Stimulated activated effector memory CD8-positive, alpha-beta T cell treated with anti-CD3 and anti-CD28 coated beads, Interleukin-12 subunit alpha, Interleukin-12 subunit beta, amount 100 ng/mL, for 72 hours (primary cell): ENCODE results near the gene MORN5.

Experiments
- ATAC-seq: fragments of 150-1000 bp; cut with Tn5 transposase; 2 replicates; pipeline ENCODE4 v1.10.0; 2021
- DNase-seq, 2 donors: peaks; one replicate each; pipeline ENCODE4 v3.0.0; 2021 to 2022; ENCODE audit warnings: low spot score in 2 of 2
- H3K27ac Mint-ChIP-seq: one replicate; pipeline ENCODE4 v1.8.0; 2022; ENCODE audit warnings: mild to moderate bottlenecking, mixed read lengths
- H3K36me3 Mint-ChIP-seq: one replicate; pipeline ENCODE4 v1.8.0; 2022; ENCODE audit warnings: mild to moderate bottlenecking, mixed read lengths
- H3K4me1 Mint-ChIP-seq: one replicate; pipeline ENCODE4 v1.8.0; 2022; ENCODE audit warnings: mixed read lengths
- H3K4me3 Mint-ChIP-seq: one replicate; pipeline ENCODE4 v1.8.0; 2022; ENCODE audit warnings: mild to moderate bottlenecking, mixed read lengths
- H3K9me3 Mint-ChIP-seq: one replicate; pipeline ENCODE4 v1.8.0; 2022; ENCODE audit warnings: mixed read lengths

The MORN5 gene

DNA sequence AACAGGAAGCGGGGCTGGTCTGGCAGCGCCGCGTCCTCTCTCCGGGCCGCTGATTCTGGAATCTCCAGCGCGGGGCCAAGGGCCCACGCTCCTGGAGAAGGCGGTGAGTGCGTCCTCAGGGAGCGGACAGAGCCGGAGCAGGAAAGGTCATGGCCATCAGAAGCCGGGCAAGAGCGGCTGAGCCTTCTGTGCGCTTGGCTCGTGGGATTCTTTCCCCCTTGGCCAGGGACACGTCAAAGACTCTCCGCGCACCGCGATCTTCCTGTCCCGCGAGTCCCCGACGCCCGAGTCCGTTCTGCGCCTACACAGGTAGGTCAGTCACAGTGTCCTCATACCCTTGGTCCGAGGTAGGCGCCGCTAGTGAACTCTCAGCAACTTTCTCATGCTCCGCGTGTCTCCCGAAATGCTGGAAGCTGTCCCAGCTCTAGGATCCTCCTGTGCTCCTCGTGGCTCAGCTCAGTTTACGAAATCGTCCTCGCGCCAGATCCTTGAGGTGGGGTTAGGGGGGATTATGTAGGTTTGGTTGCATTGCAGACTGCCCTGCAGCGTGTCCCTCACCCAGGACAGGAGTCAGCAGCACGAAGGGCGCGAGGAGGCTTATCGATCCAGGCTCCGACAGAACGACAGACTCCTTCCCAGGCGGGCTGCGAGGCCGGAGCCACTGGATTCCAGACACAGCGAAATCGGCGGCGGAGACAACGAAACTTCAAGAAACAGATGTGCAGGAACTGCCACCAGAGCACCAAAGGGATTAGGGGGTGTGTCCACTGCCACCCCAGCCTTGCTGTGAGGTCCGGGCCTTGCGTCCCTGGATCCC lies 60.4 kb downstream of the MORN5 start:
- Mint-ChIP-seq H3K9me3 (no peaks in the 10 kb centered on the region), H3K4me3 (peak overlapping the region; percentile 58), H3K27ac (no peak overlapping the region), H3K4me1 (peaks cover 31% of the 10 kb centered on the region), H3K36me3 (no peaks in the 10 kb centered on the region)
- DNase-seq = no peak
- ATAC-seq = no peak

DNA sequence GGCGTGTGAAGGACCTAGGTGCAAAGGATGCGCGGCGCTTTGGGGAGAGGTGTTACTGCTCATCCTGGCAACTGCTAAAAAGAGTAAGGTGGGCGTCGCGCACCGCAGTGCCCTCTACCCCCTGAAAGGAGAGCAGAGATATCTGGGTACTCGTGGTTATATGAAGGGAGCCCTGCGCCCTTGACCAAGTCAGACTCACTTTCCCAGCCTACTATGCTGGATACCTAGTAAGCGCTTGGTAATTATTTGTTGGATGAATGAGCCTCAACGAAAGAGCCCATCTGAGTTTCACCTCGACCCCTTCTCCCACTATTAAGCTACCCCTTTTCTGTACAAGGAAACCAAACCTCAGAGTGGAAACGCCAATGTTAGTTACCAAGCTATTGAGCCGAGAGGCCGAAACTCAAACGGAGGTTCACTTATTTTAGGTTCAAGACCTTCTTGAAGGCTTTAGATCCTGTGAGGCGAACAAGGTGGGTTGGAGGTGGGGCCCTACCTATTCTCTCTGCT lies 61.0 kb downstream of the MORN5 start:
- no peaks in the 10 kb centered on the region for H3K36me3 Mint-ChIP-seq
- H3K4me3 Mint-ChIP-seq = no peak overlapping the region
- peaks cover 31% of the 10 kb centered on the region for H3K4me1 Mint-ChIP-seq
- no peaks in the 10 kb centered on the region for H3K9me3 Mint-ChIP-seq
- DNase-seq (no peak), ATAC-seq (no peak)
- no peak overlapping the region for H3K27ac Mint-ChIP-seq

DNA sequence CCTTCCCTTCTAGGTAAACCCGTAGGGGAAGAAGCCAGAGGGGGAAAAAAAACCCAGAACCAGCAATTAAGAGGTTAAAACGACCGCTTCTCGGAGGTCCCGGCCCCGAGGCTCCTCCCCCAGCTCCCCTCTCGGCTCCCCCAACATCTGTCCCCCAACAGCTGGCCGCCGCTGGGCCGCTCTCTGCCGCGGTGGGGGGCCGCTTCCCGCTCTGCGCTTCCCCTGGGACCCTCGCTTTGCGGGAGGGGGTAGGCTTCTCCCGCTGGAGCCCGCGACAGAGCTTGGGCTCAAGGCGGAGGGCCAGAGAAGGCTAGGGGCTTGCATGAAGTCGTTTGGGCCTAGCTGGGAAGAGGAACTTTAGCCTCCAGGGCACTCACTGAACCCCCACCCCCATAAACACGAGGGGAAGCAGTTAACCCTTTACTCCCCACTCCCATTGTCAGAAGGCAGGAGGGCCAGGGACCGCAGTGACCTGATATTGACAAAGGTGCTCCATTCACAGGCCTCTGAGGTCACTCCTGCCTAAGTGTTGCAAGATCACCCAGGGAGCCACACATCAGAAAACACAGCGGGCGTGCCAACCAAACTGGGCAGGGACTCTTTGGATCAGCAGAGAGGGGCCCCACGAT lies 61.6 kb downstream of the MORN5 start:
- ATAC-seq = no peak
- no peaks in the 10 kb centered on the region for H3K36me3 Mint-ChIP-seq
- no peaks in the 10 kb centered on the region for H3K9me3 Mint-ChIP-seq
- no peak for DNase-seq
- H3K4me1 Mint-ChIP-seq = peaks cover 31% of the 10 kb centered on the region
- no peak overlapping the region for H3K27ac Mint-ChIP-seq
- H3K4me3 Mint-ChIP-seq = no peak overlapping the region

DNA sequence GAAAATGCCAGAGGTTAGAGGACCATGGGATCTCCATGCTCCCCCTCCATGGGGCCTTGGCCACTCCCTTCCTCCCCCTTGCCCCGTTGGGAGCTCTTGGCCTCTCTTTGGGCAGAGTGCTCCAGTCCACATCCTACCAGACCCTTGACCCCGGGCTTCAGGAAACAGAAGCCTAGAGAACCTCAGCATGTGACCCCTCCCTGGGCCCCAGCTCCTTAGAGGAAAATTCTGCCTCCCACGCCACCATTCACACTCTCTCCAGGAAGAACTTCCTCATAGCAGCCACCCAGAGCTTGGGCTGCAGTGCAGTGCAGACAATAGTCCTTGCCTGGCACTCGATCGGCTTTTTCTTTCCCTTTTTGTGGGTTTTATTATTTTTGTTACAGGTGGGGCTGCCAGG lies 63.1 kb downstream of the MORN5 start:
- H3K4me3 Mint-ChIP-seq = no peak overlapping the region
- H3K4me1 Mint-ChIP-seq = peaks cover 30% of the 10 kb centered on the region
- ATAC-seq (no peak), DNase-seq (no peak)
- no peak overlapping the region for H3K27ac Mint-ChIP-seq
- H3K9me3 Mint-ChIP-seq = no peaks in the 10 kb centered on the region
- H3K36me3 Mint-ChIP-seq = no peaks in the 10 kb centered on the region

DNA sequence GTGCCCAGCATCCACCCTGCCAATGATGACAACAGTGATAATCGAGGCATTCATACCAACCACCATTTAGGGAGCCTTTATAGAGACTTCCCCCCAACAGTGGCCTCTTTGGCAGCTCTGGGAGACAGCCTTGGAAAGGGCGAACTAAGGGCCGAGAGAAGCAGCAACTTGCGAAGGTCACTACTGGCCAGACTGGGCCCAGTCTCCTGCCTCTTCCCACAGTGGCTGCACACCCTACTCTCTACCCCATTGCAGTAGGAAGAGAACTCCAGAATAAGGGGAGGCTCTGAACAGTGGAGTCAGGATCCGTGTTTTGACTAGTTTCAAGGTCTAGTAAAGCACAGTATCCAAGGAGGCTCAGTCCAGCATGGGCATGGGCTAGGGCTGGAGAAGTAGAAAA lies 63.7 kb downstream of the MORN5 start:
- H3K9me3 Mint-ChIP-seq = no peaks in the 10 kb centered on the region
- H3K27ac Mint-ChIP-seq = no peak overlapping the region
- no peaks in the 10 kb centered on the region for H3K36me3 Mint-ChIP-seq
- H3K4me1 Mint-ChIP-seq = peaks cover 24% of the 10 kb centered on the region
- H3K4me3 Mint-ChIP-seq = no peak overlapping the region
- ATAC-seq = no peak
- no peak for DNase-seq

DNA sequence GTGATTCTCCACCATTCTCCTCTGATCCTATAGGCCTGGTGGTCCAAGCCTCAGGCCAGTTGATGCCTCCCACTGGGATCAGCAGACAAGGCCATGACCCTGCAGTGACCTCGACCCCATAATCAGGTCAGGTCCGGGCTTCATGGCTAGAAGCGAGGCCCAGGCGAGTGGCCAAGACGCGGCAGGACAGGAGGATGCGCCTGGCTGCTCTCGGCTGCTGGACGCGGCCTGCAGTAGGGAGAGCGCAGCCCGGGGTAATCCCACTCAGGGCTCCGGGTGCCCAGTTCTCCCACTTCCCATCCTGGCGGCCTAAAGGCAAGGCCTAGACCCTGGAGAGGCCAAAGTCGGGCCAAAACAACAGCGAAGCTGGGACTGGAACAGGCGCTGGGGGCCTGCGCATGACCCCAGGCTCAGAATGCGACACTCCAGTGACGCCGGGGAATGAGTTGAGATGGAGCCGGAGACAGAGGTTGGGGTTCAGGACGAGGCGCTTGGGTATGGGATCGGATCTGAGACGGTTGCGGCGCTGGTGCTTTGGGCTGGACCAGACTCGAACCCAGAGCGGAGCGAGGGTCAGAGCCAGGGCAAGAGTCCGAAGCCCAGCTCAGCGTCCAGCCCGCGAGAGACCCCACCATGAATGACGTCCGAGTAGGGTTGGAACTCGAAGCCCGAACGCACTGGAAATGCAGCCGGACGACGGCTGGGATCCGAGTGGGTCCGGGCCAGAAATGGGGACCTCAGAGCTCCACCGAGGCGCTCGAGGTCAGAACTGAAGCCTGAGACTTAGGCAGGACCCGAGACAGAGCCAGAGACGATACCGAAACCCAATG lies 65.8 kb downstream of the MORN5 start:
- DNase-seq = no peak
- Mint-ChIP-seq H3K4me3 (no peak overlapping the region), H3K36me3 (no peaks in the 10 kb centered on the region), H3K4me1 (peaks cover 3% of the 10 kb centered on the region), H3K27ac (no peak overlapping the region), H3K9me3 (no peaks in the 10 kb centered on the region)
- no peak for ATAC-seq

DNA sequence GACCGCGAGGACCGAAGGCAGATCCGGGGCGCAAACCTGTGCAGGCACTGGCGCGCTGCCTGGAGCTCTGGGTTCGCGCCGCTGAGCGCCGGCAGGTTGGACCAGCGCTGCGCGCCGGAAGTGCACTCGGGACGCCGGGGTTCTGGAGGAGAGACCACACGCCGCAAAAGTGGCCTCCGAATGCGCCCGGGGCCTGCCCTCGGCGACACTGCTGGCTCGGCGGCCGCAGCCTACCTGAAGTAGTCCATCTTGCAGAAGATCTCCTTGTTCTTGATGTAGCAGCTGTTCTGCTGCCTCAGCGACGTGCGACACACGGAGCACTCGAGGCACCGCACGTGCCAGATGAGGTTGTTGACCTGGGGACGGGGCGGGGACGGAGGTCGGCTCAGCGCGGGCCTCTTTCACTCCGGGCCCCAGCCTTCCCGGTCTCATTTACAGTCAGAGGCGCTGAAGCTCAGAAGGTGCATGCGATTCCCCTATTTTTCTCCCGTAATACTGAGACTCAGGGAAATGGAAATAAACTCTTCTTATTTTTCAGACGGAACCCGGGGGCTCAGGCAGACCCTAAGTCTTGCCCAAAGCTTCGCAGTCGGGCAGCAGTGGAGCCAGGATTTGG lies 66.5 kb downstream of the MORN5 start:
- H3K27ac Mint-ChIP-seq = no peak overlapping the region
- H3K9me3 Mint-ChIP-seq = no peaks in the 10 kb centered on the region
- no peak for DNase-seq
- no peak for ATAC-seq
- no peaks in the 10 kb centered on the region for H3K36me3 Mint-ChIP-seq
- no peaks in the 10 kb centered on the region for H3K4me1 Mint-ChIP-seq
- no peak overlapping the region for H3K4me3 Mint-ChIP-seq

DNA sequence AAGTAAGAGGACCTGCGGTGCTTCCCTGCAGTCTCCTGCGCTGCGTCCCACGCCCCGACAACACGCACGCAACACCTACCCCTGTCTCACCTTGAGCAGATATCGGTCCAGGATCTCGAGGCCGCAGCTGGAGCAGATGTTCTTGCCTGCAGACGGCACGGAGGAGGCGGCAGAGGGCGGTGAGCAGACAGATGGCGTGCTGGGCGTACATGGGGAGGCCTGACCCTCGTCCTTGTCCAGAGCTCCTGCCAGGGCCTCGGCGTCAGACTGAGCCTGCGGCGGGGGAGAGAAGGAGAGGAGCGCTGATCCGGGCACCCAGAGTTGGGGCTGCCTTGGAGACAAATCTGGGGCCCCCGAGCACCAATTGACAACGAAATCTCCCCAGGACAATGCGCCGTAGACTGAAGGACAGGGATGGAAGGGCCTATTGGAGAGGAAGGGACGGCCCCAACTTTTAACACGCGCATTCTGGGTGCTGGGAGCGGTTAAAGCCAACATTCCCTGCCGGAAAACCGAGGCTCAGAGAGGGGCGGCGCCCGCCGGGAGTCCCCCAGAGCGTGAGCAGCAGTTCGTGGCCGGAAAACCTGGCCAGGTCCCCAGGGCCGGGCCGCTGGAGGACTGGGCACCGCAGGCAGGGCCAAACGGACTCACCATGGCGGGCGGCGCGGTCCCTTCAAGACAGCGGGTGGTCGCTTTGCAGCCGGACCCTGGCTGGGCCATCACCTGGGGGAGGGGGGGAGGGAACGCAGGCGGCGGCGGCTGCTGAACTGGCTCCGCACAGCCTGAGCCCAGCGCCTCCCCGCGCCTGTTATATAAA lies 67.3 kb downstream of the MORN5 start:
- H3K4me3 Mint-ChIP-seq = no peak overlapping the region
- H3K27ac Mint-ChIP-seq = no peak overlapping the region
- ATAC-seq = no peak
- no peaks in the 10 kb centered on the region for H3K36me3 Mint-ChIP-seq
- H3K4me1 Mint-ChIP-seq = no peaks in the 10 kb centered on the region
- DNase-seq = no peak
- no peaks in the 10 kb centered on the region for H3K9me3 Mint-ChIP-seq

DNA sequence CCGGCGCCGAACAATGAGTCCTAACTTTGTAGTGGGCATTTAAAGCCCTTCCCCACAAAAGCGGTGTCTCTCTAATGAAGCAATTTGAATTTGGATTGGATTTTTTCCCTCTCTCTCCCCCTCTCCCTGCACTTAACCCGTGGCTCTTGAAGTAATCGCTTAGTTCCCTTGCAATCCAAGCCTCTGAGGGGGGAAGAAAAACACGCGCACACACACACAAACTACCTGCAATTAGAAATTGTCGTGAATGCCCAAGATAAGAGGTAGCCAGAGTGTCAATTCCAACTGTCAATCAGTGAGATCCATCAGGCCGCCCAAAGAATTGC lies 67.8 kb downstream of the MORN5 start:
- no peak overlapping the region for H3K27ac Mint-ChIP-seq
- no peak overlapping the region for H3K4me3 Mint-ChIP-seq
- no peak for ATAC-seq
- DNase-seq = no peak
- H3K36me3 Mint-ChIP-seq = no peaks in the 10 kb centered on the region
- H3K9me3 Mint-ChIP-seq = no peaks in the 10 kb centered on the region
- no peaks in the 10 kb centered on the region for H3K4me1 Mint-ChIP-seq

DNA sequence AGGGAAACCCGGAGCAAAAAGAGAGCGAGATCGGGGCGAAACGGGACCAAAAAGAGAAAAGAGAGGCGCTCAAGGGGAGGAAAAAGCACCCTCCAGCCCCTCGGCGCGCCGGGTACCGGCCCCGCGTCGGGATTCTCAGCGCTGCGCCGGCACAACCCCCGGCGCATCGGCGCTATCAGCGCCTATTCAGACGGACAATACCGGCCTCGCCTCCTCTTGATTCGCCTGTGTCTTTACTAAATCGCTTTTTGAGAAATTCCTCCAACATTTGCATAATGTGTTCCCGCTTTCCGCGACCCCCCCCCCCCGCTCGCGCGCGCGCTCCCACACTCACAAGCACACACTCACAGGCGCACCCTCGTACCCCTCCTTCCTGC lies 68.5 kb downstream of the MORN5 start:
- Mint-ChIP-seq H3K27ac (no peak overlapping the region), H3K4me1 (no peaks in the 10 kb centered on the region), H3K36me3 (no peaks in the 10 kb centered on the region), H3K9me3 (no peaks in the 10 kb centered on the region), H3K4me3 (no peak overlapping the region)
- ATAC-seq (no peak), DNase-seq (no peak)

DNA sequence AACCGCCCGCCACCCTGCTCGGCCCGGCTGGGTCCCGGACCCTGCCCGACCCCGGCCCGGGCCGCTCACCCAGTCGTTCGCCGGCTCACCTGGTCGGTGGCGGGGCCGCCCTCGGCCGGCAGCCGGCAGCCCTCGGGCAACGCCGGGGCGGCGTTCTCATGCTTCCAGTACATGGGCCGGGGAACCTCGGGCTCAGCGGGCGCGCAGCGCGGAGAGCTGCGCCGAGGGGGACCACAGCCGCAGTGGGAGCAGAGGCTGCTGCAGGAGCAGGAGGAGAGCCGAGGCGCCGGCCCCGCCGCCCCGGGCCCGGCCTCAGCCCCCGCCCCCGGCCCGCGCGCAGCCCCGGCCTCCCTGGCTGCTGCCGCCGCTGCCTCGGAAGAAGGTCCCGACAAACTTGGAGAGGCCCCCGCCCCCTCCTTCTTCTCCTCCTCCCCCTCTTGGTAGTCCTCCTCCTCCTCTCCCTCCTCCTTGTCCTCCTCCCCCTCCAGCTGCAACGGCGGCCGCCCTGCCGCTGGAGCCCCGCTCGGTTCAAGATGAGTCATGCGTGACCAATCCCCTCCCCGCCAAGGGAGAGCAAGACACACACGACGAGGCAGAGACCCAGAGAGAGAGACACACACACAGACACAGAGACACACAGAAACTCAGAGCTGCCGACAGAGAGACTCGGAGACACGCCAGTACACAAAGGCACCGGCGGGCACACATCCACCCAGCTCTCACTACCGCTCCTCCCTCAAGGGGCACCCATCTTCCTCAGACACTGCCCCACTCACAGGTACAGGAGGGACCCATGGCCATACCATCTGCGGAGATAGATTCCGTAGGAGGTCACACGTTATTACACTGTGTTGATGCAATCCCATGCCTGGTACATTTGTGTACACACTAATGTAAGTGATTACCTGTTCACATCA lies 69.1 kb downstream of the MORN5 start, which contains the start of gene LHX6:
TSS of gene LHX6 (minus strand) at position 390 of the 917 bp plus-strand sequence. CDS start at position 173, 217 bp downstream.
- H3K4me3 Mint-ChIP-seq = no peak within 1 kb of the TSS
- no peaks in the 10 kb centered on the region for H3K9me3 Mint-ChIP-seq
- DNase-seq (no peak), ATAC-seq (peak; percentile 57)
- no peaks in the 10 kb centered on the region for H3K36me3 Mint-ChIP-seq
- H3K4me1 Mint-ChIP-seq = no peaks in the 10 kb centered on the region
- no peak within 1 kb of the TSS for H3K27ac Mint-ChIP-seq

DNA sequence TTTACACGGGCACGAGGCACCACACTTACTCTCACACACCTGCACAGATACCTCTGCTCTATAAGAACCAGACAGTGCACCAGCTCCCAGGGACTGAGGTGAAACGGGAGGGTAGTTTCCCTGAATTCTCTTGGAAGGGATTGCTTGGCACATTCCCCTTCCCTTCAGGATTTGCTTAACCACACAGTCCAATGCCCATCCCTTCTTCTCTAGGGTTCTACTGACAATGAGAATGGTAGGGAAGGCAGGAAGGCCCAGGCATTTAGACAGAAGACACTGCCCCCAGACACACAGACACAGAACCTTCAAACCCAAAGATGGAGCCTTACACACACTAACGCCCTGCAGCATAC lies 69.8 kb downstream of the MORN5 start:
- no peak for ATAC-seq
- H3K36me3 Mint-ChIP-seq = no peaks in the 10 kb centered on the region
- no peaks in the 10 kb centered on the region for H3K4me1 Mint-ChIP-seq
- no peaks in the 10 kb centered on the region for H3K9me3 Mint-ChIP-seq
- H3K27ac Mint-ChIP-seq = no peak overlapping the region
- no peak for DNase-seq
- H3K4me3 Mint-ChIP-seq = no peak overlapping the region

DNA sequence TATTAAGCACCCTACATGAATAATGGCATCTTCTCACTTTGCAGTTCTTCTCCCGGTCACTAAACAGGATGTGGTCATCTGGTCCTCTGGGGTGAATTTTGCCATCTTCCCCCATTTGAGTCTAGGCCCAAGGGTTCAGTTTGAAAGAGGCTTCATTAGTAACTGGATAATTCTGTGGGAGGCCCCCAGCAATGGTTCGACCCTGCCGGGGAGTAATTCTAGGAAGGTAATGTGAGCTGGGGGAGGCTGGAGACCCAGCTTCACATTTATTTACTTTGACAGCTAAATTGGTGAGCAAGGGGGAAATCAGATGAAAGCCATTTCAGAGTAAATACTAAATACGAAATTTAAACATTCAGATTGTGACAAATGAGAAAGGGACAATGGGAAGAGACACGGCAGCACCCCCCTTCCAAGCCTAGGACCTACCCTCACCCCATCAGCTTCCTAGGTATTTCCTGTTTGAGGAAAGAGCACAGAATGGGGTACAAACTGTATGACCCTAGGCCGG lies 73.1 kb downstream of the MORN5 start:
- DNase-seq (no peak), ATAC-seq (no peak)
- H3K4me3 Mint-ChIP-seq = no peak overlapping the region
- H3K4me1 Mint-ChIP-seq = no peaks in the 10 kb centered on the region
- H3K36me3 Mint-ChIP-seq = no peaks in the 10 kb centered on the region
- H3K9me3 Mint-ChIP-seq = no peaks in the 10 kb centered on the region
- H3K27ac Mint-ChIP-seq = no peak overlapping the region
